IMR-90 (cell line): ENCODE measurements around the gene THAP9. TPM values are rescaled to one million over a fixed set of nuclear protein-coding genes. Genes with fewer than 3 reads are reported as not detected.
A peak's percentile ranks its signal among the peaks of the same experiment; 100 is the strongest.

Experiments
- ATAC-seq: fragments of 200-7000 bp; cut with Tn5 transposase; 2 replicates; pipeline ENCODE4 v1.9.1; 2020; ENCODE audit warnings: low read depth, mild to moderate bottlenecking, moderate library complexity
- BruUV-seq: library from RNA; stranded (reverse); fragments of 400-500 nt; replicated peaks from 2 replicates; lab custom pipeline; 2021; lab: Mats Ljungman, UMichigan
- CTCF ChIA-PET: fragments of 300-600 bp; formaldehyde crosslinking; extraction: SDS; loops from one replicate; lab custom pipeline; 2021; ENCODE audit warnings: antibody characterized with exemption; lab: Yijun Ruan, JAX
- POLR2A ChIA-PET: fragments of 300-600 bp; sonication (Branson Sonifier 250); formaldehyde crosslinking; loops from one replicate; lab custom pipeline; 2022; ENCODE audit warnings: antibody characterized with exemption; ENCODE audit not compliant: unreplicated experiment; lab: Charles Lee
- DNase-seq: peaks from one replicate; pipeline ENCODE4 v3.0.0; 2013
- H2AFZ ChIP-seq: replicated peaks from 2 replicates; pipeline ENCODE3; 2013; ENCODE audit warnings: low read length, mild to moderate bottlenecking; ENCODE audit not compliant: poor library complexity
- H2AK5ac ChIP-seq: 2 replicates; pipeline ENCODE4 v1.6.1; 2013; ENCODE audit warnings: low read depth, low read length, inconsistent platforms
- H2AK9ac ChIP-seq: replicated peaks from 2 replicates; pipeline ENCODE3; 2013; ENCODE audit warnings: mild to moderate bottlenecking, low read depth, low read length, moderate library complexity; ENCODE audit not compliant: poor library complexity
- H2BK120ac ChIP-seq: 2 replicates; pipeline ENCODE4 v1.6.1; 2013; ENCODE audit warnings: low read depth, low read length, inconsistent platforms
- H2BK15ac ChIP-seq: 3 replicates; pipeline ENCODE4 v1.6.1; 2013; ENCODE audit warnings: low read depth, low read length, inconsistent platforms
- H2BK20ac ChIP-seq: 2 replicates; pipeline ENCODE4 v1.6.1; 2013; ENCODE audit warnings: low read depth, mild to moderate bottlenecking, inconsistent platforms, low read length, moderate library complexity
- H2BK5ac ChIP-seq: 2 replicates; pipeline ENCODE4 v1.6.1; 2013; ENCODE audit warnings: mild to moderate bottlenecking, low read depth, low read length, inconsistent platforms; ENCODE audit not compliant: poor library complexity, severe bottlenecking
- H3K14ac ChIP-seq: replicated peaks from 2 replicates; pipeline ENCODE4 v1.6.1; 2013; ENCODE audit warnings: low read depth, low read length, inconsistent platforms
- H3K18ac ChIP-seq: 2 replicates; pipeline ENCODE4 v1.6.1; 2013; ENCODE audit warnings: low read depth, low read length, control low read depth
- H3K23ac ChIP-seq: 2 replicates; pipeline ENCODE4 v1.6.1; 2013; ENCODE audit warnings: low read depth, low read length, inconsistent platforms
- H3K27ac ChIP-seq: 2 replicates; pipeline ENCODE4 v1.5.1; 2013; ENCODE audit warnings: mild to moderate bottlenecking, control low read depth, low read length; ENCODE audit not compliant: insufficient read depth
- H3K27me3 ChIP-seq: 2 replicates; pipeline ENCODE4 v1.6.1; 2013; ENCODE audit warnings: low read length; ENCODE audit not compliant: control insufficient read depth, insufficient read depth
- H3K36me3 ChIP-seq: 2 replicates; pipeline ENCODE4 v1.6.1; 2013; ENCODE audit warnings: low read length, mixed read lengths; ENCODE audit not compliant: control insufficient read depth, insufficient read depth
- H3K4ac ChIP-seq: 2 replicates; pipeline ENCODE4 v1.6.1; 2013; ENCODE audit warnings: low read depth, low read length, inconsistent platforms
- H3K4me1 ChIP-seq: 2 replicates; pipeline ENCODE4 v1.6.1; 2013; ENCODE audit warnings: low read length, mixed read lengths; ENCODE audit not compliant: control insufficient read depth, insufficient read depth
- H3K4me2 ChIP-seq: 2 replicates; pipeline ENCODE4 v1.6.1; 2013; ENCODE audit warnings: low read depth, mild to moderate bottlenecking, control low read depth, low read length, moderate library complexity
- H3K4me3 ChIP-seq: 2 replicates; pipeline ENCODE4 v1.5.1; 2013; ENCODE audit warnings: low read depth, mild to moderate bottlenecking, control low read depth, low read length, moderate library complexity; ENCODE audit not compliant: insufficient read depth
- H3K56ac ChIP-seq: 2 replicates; pipeline ENCODE4 v1.6.1; 2013; ENCODE audit warnings: low read length, inconsistent platforms; ENCODE audit not compliant: insufficient read depth; ENCODE audit errors: extremely low read depth
- H3K79me1 ChIP-seq, 2 experiments: 2 replicates each; pipeline ENCODE4 v1.6.1; 2013; ENCODE audit warnings: low read length in 2 of 2, inconsistent platforms in 1 of 2, low read depth in 1 of 2
- H3K9ac ChIP-seq: 2 replicates; pipeline ENCODE4 v1.6.1; 2013; ENCODE audit warnings: low read depth, low read length, control low read depth
- H3K9me1 ChIP-seq: 2 replicates; pipeline ENCODE4 v1.6.1; 2013; ENCODE audit warnings: low read length, inconsistent platforms; ENCODE audit not compliant: insufficient read depth
- H3K9me3 ChIP-seq: 2 replicates; pipeline ENCODE4 v1.6.1; 2013; ENCODE audit warnings: low read length; ENCODE audit not compliant: control insufficient read depth, insufficient read depth
- H4K20me1 ChIP-seq: 2 replicates; pipeline ENCODE4 v1.6.1; 2013; ENCODE audit warnings: low read length, inconsistent platforms; ENCODE audit not compliant: insufficient read depth
- H4K5ac ChIP-seq: 2 replicates; pipeline ENCODE4 v1.6.1; 2013; ENCODE audit warnings: mild to moderate bottlenecking, low read depth, low read length, control low read depth
- H4K8ac ChIP-seq, 2 experiments: 2 replicates each; pipeline ENCODE4 v1.6.1; 2013; ENCODE audit warnings: low read depth in 2 of 2, low read length in 2 of 2, control low read depth in 1 of 2, inconsistent platforms in 1 of 2
- H4K91ac ChIP-seq: 2 replicates; pipeline ENCODE4 v1.6.1; 2013; ENCODE audit warnings: low read depth, low read length, inconsistent platforms; ENCODE audit not compliant: insufficient read depth
- BHLHE40 ChIP-seq: fragments of 150-350 bp; IDR thresholded peaks from 2 replicates; pipeline ENCODE4 v1.6.1; 2016; ENCODE audit warnings: mild to moderate bottlenecking, low read depth, low read length
- CEBPB ChIP-seq: IDR thresholded peaks from 2 replicates; pipeline ENCODE4 v1.6.1; 2012; ENCODE audit warnings: low read depth, low read length, improper control_type of control experiment
- FOS ChIP-seq: fragments of 150-350 bp; IDR thresholded peaks from 2 replicates; pipeline ENCODE4 v1.6.1; 2016; ENCODE audit warnings: low read depth, low read length
- NFE2L2 ChIP-seq: fragments of 150-350 bp; IDR thresholded peaks from 2 replicates; pipeline ENCODE4 v1.6.1; 2016; ENCODE audit warnings: low read depth, mild to moderate bottlenecking, low read length
- POLR2A ChIP-seq: IDR thresholded peaks from 2 replicates; pipeline ENCODE4 v1.6.1; 2012; ENCODE audit warnings: mild to moderate bottlenecking, low read depth, low read length
- RAD21 ChIP-seq: IDR thresholded peaks from 2 replicates; pipeline ENCODE4 v1.6.1; 2012; ENCODE audit warnings: low read length, improper control_type of control experiment
- RCOR1 ChIP-seq: IDR thresholded peaks from 2 replicates; pipeline ENCODE4 v1.6.1; 2012; ENCODE audit warnings: mild to moderate bottlenecking, low read length, improper control_type of control experiment; ENCODE audit not compliant: insufficient replicate concordance
- RFX5 ChIP-seq: IDR thresholded peaks from 2 replicates; pipeline ENCODE4 v1.8.0; 2012; ENCODE audit warnings: low read depth, mild to moderate bottlenecking, low read length, moderate library complexity
- WGBS, 2 experiments: methylation state at CpG; one replicate each; pipeline versions ENCODE4 v1.1.5 to v1.1.7; 2013; ENCODE audit warnings: missing lambda C conversion rate in 2 of 2; ENCODE audit not compliant: insufficient read length in 1 of 2; ENCODE audit errors: extremely low coverage in 2 of 2; 5-methylcytosine and 5-hydroxymethylcytosine counted together
- dilution Hi-C: fragments of 300-500 bp; cut with HindIII; formaldehyde crosslinking; loops from one replicate; pipeline ENCODE4 v1.14.3; 2018; ENCODE audit warnings: low sequenced_read_pairs; ENCODE audit not compliant: unreplicated experiment
- in situ Hi-C: fragments of 300-500 bp; cut with MboI; formaldehyde crosslinking; loops from 3 replicates; pipeline ENCODE4 v1.14.3; 2019; ENCODE audit warnings: low sequenced_read_pairs, inconsistent platforms, mixed read lengths
- intact Hi-C: fragments of 100-400 bp; cut with micrococcal nuclease; formaldehyde crosslinking; loops from 2 replicates; pipeline ENCODE4 v1.10.0; 2022
- polyA plus RNA-seq, 3 experiments: library from polyadenylated mRNA; depleted of rRNA; stranded (reverse); fragments of >200 nt; gene quantifications; 2 replicates each; pipeline ENCODE4 v1.2.3, GENCODE V29; 2012; ENCODE audit warnings: low replicate concordance in 1 of 3
- total RNA-seq: library from RNA; depleted of rRNA; stranded (reverse); fragments of >200 nt; gene quantifications from 2 replicates; pipeline ENCODE4 v1.2.3, GENCODE V29; 2012
- TF ChIP-seq, protein P1 (sequence below): conservative IDR thresholded peaks from 2 replicates; pipeline ENCODE4 v1.5.1; 2012; ENCODE audit warnings: mild to moderate bottlenecking, low read depth, low read length, improper control_type of control experiment
- TF ChIP-seq, protein P2 (sequence below): fragments of 150-350 bp; IDR thresholded peaks from 2 replicates; pipeline ENCODE4 v1.6.1; 2016; ENCODE audit warnings: low read depth, mild to moderate bottlenecking, low read length, moderate library complexity, borderline replicate concordance

The THAP9 gene
- total and polyA plus RNA-seq, 2 of the 4 experiments (the other 2 are of a cell fraction) = 0.86 to 2.9 TPM

DNA sequence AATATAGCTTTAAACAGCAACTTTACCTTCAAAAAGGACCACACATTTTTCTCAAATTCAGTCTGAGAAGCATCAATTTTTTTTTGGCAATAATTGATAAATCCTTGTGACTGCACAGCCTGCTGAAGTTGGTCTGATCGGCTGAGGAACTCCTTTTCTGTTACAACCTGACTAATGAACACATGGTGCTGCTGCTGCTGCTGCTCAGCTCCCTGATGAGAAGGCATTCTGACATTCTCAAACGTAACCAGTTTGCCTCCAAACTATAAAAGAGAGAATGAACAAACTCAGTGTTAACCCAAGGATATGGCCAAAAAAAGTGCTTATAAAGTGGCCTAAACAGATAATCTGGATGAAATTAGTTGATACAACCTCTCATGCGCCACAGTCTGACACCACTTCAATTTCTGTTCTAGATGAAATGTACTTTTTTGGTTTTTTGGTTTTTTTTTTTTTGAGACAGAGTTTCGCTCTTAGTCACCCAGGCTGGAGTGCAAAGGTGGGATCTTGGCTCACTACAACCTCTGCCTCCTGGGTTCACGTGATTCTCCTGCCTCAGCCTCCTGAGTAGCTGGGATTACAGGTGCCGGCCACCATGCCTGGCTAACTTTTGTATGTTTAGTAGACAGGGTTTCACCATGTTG lies 36.1 kb upstream of the THAP9 start:
- in situ Hi-C loops = no loop called here

More for the DNA sequence above, 36.1 kb upstream of the THAP9 start:
- ChIA-PET POLR2A (no interaction called here), CTCF (no interaction called here)
- no peak overlapping the region; the same call in 1 of the 2 replicates for H3K14ac ChIP-seq
- H3K27ac ChIP-seq = peak overlapping the region; percentile 16; the same call in 1 of the 2 replicates
- ATAC-seq (no peak), DNase-seq (no peak)
- H4K5ac ChIP-seq = no peak overlapping the region
- H2BK15ac ChIP-seq = no peak overlapping the region
- H3K56ac ChIP-seq = no peak overlapping the region
- H2BK5ac ChIP-seq = no peak overlapping the region
- H3K4me3 ChIP-seq = no peak overlapping the region
- no peak overlapping the region for H3K18ac ChIP-seq
- H3K4me2 ChIP-seq = no peak overlapping the region
- intact Hi-C loops = no loop called here
- no peaks in the 10 kb centered on the region for H3K27me3 ChIP-seq
- no peak overlapping the region for H2AK5ac ChIP-seq
- H3K9me1 ChIP-seq = no peaks in the 10 kb centered on the region
- dilution Hi-C loops = no loop called here
- peaks cover 25% of the 10 kb centered on the region for H4K20me1 ChIP-seq
- H3K9ac ChIP-seq = no peak overlapping the region
- no peak overlapping the region for H3K23ac ChIP-seq
- H4K8ac ChIP-seq = no peak overlapping the region
- H4K91ac ChIP-seq = no peak overlapping the region
- no TSS peak for BruUV-seq
- H2AFZ ChIP-seq = no peak overlapping the region
- TF ChIP-seq, protein P1, sequence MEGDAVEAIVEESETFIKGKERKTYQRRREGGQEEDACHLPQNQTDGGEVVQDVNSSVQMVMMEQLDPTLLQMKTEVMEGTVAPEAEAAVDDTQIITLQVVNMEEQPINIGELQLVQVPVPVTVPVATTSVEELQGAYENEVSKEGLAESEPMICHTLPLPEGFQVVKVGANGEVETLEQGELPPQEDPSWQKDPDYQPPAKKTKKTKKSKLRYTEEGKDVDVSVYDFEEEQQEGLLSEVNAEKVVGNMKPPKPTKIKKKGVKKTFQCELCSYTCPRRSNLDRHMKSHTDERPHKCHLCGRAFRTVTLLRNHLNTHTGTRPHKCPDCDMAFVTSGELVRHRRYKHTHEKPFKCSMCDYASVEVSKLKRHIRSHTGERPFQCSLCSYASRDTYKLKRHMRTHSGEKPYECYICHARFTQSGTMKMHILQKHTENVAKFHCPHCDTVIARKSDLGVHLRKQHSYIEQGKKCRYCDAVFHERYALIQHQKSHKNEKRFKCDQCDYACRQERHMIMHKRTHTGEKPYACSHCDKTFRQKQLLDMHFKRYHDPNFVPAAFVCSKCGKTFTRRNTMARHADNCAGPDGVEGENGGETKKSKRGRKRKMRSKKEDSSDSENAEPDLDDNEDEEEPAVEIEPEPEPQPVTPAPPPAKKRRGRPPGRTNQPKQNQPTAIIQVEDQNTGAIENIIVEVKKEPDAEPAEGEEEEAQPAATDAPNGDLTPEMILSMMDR = no peak
- TF ChIP-seq POLR2A = no peak
- TF ChIP-seq RAD21 = no peak
- no peak for TF ChIP-seq NFE2L2
- TF ChIP-seq, protein P2, sequence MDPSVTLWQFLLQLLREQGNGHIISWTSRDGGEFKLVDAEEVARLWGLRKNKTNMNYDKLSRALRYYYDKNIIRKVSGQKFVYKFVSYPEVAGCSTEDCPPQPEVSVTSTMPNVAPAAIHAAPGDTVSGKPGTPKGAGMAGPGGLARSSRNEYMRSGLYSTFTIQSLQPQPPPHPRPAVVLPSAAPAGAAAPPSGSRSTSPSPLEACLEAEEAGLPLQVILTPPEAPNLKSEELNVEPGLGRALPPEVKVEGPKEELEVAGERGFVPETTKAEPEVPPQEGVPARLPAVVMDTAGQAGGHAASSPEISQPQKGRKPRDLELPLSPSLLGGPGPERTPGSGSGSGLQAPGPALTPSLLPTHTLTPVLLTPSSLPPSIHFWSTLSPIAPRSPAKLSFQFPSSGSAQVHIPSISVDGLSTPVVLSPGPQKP = no peak
- no peak for TF ChIP-seq BHLHE40
- TF ChIP-seq RFX5 = no peak
- no peak for TF ChIP-seq FOS
- TF ChIP-seq RCOR1 = no peak
- no peak for TF ChIP-seq CEBPB
- H3K9me3 ChIP-seq = no peaks in the 10 kb centered on the region
- no peak overlapping the region for H2BK20ac ChIP-seq
- H3K36me3 ChIP-seq = peaks cover 53% of the 10 kb centered on the region
- H3K4me1 ChIP-seq = peaks cover 2% of the 10 kb centered on the region
- H2AK9ac ChIP-seq = no peak overlapping the region
- no CpG with 5 or more reads among the region's 6 CpGs for WGBS, 2 experiments
- H3K4ac ChIP-seq = no peak overlapping the region
- H3K79me1 ChIP-seq = peaks cover 30 to 50% of the 10 kb centered on the region in 2 experiments
- H2BK120ac ChIP-seq = no peak overlapping the region
